NCI-H226 (cell line): ENCODE measurements around the gene IPO9.
A peak's percentile ranks its signal among the peaks of the same experiment; 100 is the strongest.

Experiments
- DNase-seq: peaks from one replicate; pipeline ENCODE4 v3.0.0-alpha.2; 2015

IPO9 gene

GRCh38 chr1:201828820-201829774, at the start of gene IPO9:
IPO9 (plus strand) TSS chr1:201829157; CDS start chr1:201829210, 53 bp downstream.
- DNase-seq = peak; percentile 81

GRCh38 chr1:201779351-201779880, 49.5 kb upstream of the IPO9 start:
- no peak for DNase-seq

- DNase-seq = no peak
Measured at GRCh38 chr1:201780952-201781351, 48.0 kb upstream of the IPO9 start.

GRCh38 chr1:201781437-201781836, 47.5 kb upstream of the IPO9 start:
- no peak for DNase-seq

- no peak for DNase-seq
Measured at GRCh38 chr1:201782353-201782752, 46.6 kb upstream of the IPO9 start.

- DNase-seq = no peak
Measured at GRCh38 chr1:201783058-201783457, 45.9 kb upstream of the IPO9 start.

- DNase-seq = no peak
Measured at GRCh38 chr1:201783572-201783971, 45.4 kb upstream of the IPO9 start.

GRCh38 chr1:201785291-201785690, 43.7 kb upstream of the IPO9 start:
- DNase-seq = no peak

GRCh38 chr1:201786824-201787223, 42.1 kb upstream of the IPO9 start:
- DNase-seq = no peak

- DNase-seq = no peak
Measured at GRCh38 chr1:201788296-201788695, 40.7 kb upstream of the IPO9 start.

GRCh38 chr1:201789245-201789644, 39.7 kb upstream of the IPO9 start:
- DNase-seq = peak; percentile 28

GRCh38 chr1:201790261-201790660, 38.7 kb upstream of the IPO9 start:
- DNase-seq = no peak

GRCh38 chr1:201791051-201791778, 37.7 kb upstream of the IPO9 start:
- DNase-seq = no peak

GRCh38 chr1:201791779-201792173, 37.2 kb upstream of the IPO9 start:
- peak; percentile 61 for DNase-seq

GRCh38 chr1:201792534-201793305, 36.2 kb upstream of the IPO9 start:
- peak; percentile 69 for DNase-seq

GRCh38 chr1:201793306-201793925, 35.5 kb upstream of the IPO9 start:
- DNase-seq = no peak

GRCh38 chr1:201795066-201795465, 33.9 kb upstream of the IPO9 start:
- DNase-seq = no peak

- DNase-seq = no peak
Measured at GRCh38 chr1:201800246-201800645, 28.7 kb upstream of the IPO9 start.

- DNase-seq = no peak
Measured at GRCh38 chr1:201806801-201807200, 22.2 kb upstream of the IPO9 start.

GRCh38 chr1:201807958-201808632, 20.9 kb upstream of the IPO9 start:
- DNase-seq = no peak

- no peak for DNase-seq
Measured at GRCh38 chr1:201808633-201808990, 20.3 kb upstream of the IPO9 start.

GRCh38 chr1:201809876-201810275, 19.1 kb upstream of the IPO9 start:
- no peak for DNase-seq
